ENCODE measurements around the gene IL1RAP.

DNA sequence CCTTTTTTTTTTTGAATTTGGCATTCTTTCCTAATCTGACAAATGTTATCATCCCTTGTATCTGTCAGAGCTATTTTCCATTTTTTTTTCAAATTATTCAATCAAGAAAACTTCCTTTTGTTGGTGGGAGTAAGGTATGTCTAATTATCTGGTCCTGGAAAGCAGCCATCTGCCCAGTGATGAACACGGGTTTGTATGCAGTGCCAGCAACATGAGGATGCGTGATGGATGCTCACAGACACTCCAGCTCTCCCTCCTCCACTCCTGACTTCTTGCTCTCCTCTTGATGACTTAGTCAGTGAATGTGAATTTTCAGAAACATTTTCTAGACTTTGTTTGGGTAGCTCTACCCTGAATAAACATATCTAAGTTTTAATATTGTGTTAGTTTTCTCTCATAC, 79.2 kb downstream of the IL1RAP start:
- TF ChIP-seq, protein P1, sequence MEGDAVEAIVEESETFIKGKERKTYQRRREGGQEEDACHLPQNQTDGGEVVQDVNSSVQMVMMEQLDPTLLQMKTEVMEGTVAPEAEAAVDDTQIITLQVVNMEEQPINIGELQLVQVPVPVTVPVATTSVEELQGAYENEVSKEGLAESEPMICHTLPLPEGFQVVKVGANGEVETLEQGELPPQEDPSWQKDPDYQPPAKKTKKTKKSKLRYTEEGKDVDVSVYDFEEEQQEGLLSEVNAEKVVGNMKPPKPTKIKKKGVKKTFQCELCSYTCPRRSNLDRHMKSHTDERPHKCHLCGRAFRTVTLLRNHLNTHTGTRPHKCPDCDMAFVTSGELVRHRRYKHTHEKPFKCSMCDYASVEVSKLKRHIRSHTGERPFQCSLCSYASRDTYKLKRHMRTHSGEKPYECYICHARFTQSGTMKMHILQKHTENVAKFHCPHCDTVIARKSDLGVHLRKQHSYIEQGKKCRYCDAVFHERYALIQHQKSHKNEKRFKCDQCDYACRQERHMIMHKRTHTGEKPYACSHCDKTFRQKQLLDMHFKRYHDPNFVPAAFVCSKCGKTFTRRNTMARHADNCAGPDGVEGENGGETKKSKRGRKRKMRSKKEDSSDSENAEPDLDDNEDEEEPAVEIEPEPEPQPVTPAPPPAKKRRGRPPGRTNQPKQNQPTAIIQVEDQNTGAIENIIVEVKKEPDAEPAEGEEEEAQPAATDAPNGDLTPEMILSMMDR (IDR thresholded peaks at IDR 0.05) = no peak
- no peak for TF ChIP-seq POLR2AphosphoS5 (IDR thresholded peaks at IDR 0.05)

All from sigmoid colon (tissue), 4 donors.